NCI-H2196 (cell line): ENCODE data around the gene EPN3.

Experiments
- DNase-seq: peaks from one replicate; lab custom pipeline; 2025; ENCODE audit not compliant: unreplicated experiment; lab: John Stamatoyannopoulos, UW

Gene EPN3

DNA sequence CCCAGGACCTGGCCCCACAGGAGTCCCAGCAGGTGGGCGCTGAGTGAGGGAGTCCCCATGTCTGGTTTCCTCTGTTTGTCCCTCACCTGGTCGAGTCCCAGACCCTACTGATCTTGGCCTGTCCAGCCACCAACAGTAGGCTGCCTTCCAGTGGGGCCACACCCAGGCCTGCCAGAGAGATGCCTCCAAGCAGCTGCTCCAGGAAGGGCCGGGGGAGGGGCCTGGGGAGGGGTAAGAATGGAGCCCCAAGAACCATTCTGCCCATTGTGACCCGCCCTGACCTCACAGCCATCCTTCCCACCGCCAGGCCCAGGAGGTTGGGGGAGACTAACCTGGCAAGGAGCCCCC, 15.2 kb downstream of the EPN3 start:
- DNase-seq = no peak

DNA sequence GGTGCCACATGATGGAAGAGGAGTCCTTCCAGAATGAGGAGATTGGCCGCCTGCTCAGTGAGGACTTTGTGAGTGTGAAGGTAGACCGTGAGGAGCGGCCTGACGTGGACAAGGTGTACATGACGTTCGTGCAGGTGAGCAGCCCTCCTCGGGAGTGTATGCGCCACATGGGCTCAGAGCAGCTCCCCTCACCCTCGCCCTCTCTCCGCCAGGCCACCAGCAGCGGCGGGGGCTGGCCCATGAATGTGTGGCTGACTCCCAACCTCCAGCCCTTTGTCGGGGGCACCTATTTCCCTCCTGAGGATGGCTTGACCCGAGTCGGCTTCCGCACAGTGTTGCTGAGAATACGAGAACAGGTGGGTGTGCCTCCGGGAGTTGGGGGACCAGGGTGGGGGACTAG, 16.3 kb downstream of the EPN3 start:
- DNase-seq = no peak

DNA sequence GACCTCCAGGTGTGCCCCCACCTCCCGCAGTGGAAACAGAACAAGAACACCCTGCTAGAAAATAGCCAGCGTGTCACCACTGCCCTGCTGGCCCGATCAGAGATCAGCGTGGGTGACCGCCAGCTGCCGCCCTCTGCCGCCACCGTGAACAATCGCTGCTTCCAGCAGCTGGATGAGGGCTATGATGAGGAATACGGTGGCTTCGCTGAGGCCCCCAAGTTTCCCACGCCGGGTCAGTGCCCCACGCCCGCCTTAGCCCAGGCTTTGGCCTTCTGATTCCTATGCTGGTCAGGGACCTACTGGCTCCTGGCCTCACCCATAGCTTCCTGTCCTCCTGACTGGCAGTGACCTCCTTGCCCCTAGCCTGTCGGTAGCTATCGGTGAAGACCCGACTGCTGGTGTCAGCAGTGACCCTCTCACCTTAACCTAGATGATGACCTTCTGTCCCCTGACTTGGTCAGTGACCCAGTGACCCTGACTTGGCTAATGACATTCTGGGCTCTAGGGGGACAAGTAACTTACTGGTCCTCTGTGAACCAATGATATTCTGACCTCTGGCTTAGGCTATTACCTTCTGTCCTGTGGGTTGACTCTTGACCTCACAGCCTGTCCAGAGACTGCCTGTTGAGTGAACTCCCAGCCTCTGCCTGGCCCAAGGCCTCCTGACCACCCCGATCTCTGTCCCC, 16.9 kb downstream of the EPN3 start:
- DNase-seq = no peak

DNA sequence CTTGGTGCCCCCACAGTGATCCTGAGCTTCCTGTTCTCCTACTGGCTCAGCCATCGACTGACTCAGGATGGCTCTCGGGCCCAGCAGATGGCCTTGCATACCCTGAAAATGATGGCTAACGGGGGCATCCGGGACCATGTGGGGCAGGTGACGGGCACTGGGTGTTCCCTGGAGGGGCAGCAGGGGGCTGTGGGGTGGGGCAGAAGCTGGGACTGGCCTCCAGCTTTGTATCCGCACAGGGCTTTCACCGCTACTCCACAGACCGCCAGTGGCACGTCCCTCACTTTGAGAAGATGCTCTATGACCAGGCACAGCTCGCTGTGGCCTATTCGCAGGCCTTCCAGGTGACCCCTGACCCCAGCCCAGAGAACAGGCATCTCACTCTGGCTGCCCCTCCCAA, 17.4 kb downstream of the EPN3 start:
- DNase-seq = no peak

DNA sequence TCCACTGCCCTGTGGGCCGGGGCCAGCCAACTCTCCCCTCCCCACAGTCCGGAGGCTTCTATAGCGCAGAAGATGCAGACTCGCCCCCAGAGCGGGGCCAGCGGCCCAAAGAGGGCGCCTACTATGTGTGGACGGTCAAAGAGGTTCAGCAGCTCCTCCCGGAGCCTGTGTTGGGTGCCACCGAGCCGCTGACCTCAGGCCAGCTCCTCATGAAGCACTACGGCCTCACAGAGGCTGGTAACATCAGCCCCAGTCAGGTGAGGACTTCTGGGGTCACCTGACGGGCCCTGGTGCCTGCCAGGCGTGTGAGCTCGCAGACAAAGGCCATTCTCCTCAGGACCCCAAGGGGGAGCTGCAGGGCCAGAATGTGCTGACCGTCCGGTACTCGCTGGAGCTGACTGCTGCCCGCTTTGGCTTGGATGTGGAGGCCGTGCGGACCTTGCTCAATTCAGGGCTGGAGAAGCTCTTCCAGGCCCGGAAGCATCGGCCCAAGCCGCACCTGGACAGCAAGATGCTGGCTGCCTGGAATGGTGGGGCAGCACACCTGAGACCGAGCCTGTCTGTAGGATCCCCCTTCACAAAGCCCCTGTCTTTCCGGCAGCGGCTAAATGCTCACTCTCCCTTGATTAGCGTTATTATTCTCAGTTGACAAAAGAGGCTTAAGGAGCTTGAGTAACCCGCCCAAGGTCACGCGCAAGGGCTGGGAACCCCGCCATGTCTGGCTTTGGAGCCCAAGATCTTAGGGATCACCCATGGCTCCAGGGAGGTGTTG, 18.3 kb downstream of the EPN3 start:
- peak; percentile 84 for DNase-seq

DNA sequence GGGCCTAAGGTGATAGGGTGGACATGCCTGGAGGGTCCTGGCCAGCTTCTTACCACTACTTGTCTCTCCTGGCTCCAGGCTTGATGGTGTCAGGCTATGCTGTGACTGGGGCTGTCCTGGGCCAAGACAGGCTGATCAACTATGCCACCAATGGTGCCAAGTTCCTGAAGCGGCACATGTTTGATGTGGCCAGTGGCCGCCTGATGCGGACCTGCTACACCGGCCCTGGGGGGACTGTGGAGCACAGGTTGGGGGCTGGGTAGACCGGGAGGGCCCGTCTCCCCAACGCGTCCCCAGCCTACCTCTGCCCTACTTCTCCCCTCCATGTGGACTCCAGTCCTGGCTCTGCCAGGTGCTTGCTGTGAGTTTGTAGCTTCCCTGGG, 18.9 kb downstream of the EPN3 start:
- DNase-seq = no peak

DNA sequence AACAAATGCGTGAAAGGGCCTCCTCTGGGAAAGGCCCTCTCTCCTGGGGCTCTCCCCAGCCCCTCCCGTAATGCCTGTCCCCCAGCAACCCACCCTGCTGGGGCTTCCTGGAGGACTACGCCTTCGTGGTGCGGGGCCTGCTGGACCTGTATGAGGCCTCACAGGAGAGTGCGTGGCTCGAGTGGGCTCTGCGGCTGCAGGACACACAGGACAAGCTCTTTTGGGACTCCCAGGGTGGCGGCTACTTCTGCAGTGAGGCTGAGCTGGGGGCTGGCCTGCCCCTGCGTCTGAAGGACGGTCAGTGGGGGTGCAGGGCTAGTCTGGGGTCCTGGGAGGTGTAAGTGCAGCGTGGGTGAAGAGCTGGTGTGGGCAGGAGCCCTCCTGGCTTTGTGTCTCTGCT, 19.3 kb downstream of the EPN3 start:
- no peak for DNase-seq

DNA sequence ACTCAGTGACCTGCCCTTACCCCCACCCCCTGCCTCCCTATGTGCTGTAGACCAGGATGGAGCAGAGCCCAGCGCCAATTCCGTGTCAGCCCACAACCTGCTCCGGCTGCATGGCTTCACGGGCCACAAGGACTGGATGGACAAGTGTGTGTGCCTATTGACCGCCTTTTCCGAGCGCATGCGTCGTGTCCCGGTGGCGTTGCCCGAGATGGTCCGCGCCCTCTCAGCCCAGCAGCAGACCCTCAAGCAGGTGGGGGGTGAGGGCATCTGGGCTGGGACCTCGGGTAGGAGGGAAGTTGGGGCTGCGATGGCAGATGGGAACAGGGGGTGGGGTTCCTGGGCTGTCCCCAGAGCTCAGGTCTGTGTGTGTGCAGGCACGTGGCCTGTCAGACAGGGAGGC, 21.7 kb downstream of the EPN3 start:
- DNase-seq = no peak

DNA sequence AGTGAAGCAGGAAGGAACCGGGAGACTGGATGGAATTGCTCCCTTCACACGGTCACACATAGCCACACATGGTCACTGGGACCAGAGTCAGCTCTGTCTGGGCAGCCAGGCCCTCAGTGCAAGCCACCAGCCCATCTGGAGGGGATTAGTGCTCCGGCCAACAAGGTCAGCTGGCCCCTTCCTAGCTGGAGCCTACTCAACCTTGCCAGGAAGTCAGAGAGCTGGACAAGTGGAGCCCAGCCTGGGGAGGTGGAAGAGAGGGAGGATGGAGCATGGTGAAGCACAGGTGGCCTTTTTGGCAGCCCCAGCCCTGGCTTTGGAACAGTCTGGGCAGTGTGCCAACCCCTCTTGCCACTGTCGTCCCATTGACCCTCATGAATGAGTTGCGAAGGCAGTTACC, 24.3 kb downstream of the EPN3 start:
- DNase-seq = peak; percentile 92

DNA sequence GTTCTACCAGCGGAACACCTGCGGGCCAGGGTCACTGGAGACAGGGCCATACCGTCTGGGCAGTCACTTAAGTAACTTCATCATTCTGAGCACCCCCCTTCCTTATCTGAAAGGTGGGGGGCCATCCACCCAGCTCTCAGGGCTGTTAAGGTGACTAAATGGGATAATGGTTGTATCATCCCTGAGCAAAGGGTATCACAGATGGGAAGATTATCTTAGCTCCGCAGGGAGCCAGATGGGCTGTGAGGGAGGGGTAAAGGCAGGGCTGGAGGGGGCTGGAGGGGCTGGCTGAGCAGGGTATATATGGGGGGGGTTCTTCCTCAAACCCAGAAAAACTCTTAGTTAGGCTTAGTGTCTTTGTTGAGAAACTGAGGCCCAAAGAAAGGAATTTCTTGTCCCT, 25.1 kb downstream of the EPN3 start:
- no peak for DNase-seq

DNA sequence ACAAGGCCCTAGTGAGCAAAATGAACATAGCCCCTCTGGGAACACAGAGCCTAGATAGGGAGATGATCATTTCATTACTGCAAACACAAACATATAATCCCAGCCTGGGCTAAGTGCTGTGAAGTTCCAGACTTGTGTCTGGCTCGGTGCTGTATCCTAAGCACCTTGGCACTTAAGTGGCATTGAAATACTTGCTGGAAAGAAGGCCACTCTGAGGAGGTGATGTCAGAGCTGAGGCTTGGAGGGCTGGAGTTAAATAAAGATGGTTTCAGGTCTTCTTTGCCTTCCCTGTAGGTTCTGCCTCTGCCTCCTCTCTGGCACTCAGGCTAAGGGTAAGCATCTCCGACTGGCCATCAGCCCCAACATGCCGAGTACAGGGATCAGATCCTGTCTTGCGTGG, 25.6 kb downstream of the EPN3 start:
- no peak for DNase-seq

DNA sequence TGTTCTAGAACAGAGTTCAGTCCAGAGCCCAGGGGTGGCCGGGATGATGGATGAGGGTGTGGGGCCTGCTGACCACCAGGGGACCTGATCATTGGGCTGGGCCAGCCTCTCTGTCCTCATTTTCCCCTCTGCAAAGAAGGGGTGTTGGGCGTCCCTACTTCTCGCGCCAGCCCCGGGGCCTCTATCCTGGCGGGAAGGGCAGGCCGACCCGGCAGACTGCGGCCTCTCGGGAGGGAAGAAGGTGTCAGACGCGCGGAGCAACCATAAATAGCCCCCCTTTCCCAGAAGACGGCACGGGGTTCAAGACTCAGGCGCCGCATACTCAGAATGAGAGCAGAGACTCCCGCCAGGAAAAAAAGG, 26.0 kb downstream of the EPN3 start:
- DNase-seq = no peak

DNA sequence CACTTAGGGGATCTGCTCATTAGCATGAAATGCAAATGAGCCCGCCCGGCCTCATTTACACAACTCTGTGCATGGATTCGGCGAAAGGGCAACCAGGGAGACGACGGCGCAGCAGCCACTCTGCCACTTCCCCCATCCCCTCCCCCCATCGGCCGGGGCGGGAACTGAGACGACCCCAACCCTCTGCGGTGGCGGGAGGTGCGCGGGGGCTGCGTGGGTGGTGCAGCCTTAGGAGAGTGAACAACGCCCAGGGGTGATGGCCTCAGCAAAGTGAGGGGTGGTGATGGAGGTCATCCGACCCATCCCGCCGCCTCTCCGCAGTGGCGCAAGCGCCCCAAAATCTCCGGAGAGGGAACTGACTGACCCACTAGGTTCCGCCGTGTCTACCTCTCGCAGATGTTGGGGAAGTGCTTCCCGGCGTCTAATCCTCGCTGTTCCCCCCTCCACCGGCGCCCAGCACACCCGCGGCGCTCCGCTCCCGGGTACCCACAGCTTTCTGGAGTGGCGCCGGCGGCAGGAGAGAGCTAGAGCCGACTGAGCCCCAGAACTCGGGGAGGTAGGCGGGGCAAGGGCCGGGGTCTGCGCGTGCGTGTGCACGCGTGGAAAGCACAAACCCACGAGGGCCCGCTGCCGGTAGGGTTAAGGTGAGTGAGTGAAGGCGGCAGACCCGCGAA, 26.5 kb downstream of the EPN3 start:
- DNase-seq = no peak

DNA sequence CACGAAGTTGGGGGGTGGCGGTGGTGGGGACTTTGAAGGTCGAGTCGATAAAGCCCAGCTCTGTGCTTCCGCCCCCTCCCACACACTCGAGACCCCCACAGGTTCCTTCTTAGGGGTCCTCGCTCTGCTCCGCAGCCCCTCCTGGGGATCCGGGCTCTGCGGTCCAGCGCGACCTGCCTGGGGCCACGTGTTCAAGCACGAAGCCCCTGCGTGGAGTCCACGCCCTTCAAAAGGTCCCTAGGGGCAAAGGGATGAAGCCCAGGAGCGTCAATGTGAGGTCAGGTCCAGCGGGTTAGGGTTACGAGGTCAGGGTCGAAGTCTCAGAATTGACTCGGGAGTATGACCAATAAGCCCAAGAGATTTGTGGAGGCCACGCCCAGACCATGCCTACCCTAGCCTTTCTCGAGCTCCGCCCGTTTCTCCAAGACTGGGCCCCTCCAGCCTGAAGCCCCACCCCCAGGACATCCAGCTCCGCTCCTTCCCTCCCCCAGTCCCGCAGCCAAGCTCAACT, 27.2 kb downstream of the EPN3 start:
- DNase-seq = no peak

DNA sequence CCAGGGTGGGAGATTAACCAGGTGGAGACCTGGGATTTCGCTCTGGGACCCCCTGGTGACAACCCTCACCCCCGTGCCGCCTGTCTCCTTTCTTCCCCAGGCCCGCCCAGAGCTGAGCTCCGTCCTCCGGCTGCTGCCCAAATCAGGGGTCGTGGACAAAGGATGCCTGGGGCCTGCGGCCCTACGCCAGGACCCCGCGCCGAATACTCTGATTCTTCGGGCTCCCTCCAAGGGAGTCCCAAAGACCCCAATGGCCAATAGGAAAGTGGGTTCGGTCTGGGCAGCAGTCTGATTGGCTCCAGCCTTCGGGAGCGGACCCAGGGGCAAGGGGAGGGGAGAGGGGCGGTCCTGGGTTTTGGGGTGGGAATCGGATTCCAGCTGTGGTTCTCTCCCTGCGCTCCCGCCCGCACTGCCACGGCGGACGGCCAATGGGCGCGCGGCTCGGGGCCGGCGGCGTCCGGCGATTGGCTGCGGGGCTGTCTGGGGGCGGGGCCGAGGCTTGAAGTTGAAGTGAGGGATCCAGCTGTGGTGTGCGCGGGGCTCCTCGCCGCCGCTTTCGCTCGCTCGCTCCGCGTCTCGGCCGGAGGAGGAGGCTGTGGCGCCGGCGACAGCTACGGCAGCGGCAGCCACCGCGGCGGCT, 27.8 kb downstream of the EPN3 start, which contains the start of gene CACNA1G:
CACNA1G (plus strand) TSS at position 531 of the 640 bp plus-strand sequence. CDS start 745 bp downstream, outside the sequence.
- DNase-seq = peak; percentile 90

DNA sequence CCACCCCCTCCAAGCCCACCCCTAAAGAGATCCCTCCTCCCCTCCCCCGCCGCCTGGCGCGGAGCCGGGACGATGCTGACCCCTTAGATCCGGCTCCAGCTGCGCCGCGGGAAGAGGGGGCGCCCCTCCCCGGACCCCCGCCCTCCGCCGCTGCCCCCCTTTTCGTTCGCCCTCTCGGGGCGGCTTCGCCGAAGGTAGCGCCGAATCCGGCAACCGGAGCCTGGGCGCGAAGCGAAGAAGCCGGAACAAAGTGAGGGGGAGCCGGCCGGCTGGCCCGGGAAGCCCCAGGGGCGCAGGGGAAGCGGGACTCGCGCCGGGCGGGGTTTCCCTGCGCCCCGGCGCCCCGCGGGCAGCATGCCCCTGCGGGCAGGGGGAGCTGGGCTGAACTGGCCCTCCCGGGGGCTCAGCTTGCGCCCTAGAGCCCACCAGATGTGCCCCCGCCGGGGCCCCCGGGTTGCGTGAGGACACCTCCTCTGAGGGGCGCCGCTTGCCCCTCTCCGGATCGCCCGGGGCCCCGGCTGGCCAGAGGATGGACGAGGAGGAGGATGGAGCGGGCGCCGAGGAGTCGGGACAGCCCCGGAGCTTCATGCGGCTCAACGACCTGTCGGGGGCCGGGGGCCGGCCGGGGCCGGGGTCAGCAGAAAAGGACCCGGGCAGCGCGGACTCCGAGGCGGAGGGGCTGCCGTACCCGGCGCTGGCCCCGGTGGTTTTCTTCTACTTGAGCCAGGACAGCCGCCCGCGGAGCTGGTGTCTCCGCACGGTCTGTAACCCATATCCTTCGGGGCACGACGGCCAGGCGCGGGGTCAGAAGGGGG, 28.6 kb downstream of the EPN3 start:
- no peak for DNase-seq

DNA sequence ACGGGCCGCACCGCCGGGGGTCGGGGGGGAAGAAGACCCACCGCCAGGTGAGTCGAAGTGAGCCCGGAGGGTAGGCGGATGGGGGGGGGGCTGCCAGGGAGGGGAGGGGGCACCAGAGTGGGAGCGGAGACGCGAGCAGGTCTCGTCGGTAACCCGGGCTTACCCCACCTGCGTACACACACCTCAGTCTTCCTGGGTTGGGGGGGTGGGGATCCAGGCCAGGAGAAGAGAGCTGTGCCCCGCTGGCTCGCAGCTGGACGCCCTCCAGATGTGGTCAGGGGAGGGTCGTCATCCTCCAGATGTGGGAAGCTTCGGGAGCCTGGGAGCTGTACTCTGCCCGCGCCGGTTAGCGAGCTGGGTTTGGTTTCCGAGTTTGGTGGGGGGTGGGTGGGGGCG, 29.2 kb downstream of the EPN3 start:
- DNase-seq = no peak

DNA sequence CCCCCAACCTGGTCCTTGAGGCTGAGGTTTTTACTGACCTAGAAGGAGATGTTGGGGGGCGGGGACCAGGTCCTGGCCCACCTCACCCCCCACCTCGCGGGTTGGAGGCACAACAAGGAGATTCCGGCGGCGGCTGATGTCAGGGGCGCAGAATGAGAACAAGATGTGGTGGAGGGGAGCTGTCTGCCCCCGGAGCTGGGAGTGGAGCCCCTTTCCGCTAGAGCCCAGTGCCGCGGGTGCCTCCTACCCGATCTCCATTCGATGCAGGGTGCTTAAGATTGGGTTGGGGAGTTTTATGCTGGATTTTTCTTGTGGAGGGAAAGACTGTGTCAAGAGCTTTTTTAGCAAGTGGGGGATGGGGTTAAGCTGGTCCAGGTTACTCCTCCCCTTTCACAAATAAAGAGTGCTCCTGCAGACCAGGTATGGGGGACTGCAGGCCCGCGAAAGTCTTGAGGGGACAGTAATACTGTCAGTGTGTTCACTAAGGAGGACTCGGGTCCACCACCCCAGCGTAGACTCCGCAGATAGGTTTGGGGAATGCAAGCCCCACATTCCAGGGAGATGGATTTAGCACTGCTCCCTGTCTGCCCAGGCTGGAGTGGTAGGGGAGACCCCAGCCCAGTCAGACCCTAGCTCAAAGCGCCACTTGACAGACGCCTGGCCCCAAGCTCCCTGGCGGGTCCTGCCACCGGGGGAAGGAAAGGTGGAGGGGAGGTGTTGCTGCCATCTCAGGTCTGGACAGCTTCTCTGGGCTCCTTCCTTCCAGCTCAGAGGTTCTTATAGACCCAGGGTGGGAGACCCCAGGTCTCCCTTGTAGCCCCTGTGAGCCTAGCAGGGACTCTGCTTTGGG, 29.9 kb downstream of the EPN3 start:
- no peak for DNase-seq

DNA sequence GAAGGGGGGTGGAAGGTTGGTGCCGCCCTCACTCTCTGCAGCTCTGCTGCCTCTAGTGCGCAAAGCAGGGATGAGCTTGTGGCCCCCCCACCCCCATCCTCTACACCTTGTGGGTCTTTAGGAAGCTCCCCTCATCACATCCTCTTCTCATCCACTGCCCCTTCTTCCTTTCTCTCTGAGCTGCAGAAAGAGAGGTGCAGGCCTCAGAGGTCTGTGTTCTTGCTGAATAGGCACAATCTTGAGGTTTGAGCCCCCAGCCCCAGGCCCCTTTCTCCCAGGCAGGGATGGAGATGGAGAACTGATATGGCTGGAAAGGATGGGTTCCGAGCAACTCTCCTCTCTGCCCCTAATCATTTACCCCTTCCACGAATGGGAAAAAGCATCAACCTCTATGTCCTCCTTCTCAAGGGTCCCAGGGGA, 30.6 kb downstream of the EPN3 start:
- no peak for DNase-seq

DNA sequence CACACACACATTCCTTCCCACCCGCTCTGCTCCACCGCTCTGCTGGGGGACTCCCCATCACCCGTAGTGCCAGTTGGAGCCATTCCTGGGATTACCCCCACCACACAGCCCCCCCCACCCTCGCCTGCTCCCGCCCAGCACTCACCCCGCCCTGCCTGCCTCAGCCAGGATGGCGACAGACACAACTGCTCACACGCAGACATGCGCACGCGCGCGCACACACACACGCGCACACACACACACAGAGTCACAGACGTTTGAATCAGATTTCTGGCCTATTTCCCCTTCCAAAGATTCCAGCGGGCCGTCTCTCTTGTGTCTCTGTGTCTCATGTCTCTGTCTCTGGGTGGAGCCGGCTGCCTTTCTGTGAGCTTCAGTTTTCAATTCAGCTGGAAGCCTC, 32.4 kb downstream of the EPN3 start:
- DNase-seq = no peak
